ENCODE results near the gene CTBP1. TPM values are rescaled to one million over a fixed set of nuclear protein-coding genes. Genes with fewer than 3 reads are reported as not detected.

CTBP1 gene
- total and polyA plus RNA-seq, 9 of the 15 experiments (the other 6 are each of a cell fraction or from before 2014, with no cell fraction given): 14.5 to 162 (median 68.2) TPM

- TF ChIP-seq ASH1L (IDR thresholded peaks at IDR 0.05; ENCODE audit: borderline replicate concordance, low read depth, partially characterized antibody) (peak; percentile 91), MYBL2 (IDR thresholded peaks at IDR 0.05; ENCODE audit: low read depth) (peak; percentile 92), MYBL2 (CRISPR knock-in tag; IDR thresholded peaks at IDR 0.05; ENCODE audit: borderline replicate concordance) (no peak), PRDM10 (IDR thresholded peaks at IDR 0.05; ENCODE audit: partially characterized antibody) (peak; percentile 13), ZNF280B (CRISPR knock-in tag; IDR thresholded peaks at IDR 0.05) (no peak), RBM39 (optimal IDR thresholded peaks at IDR 0.05; ENCODE audit: low read depth, low read length) (no peak), YY1 (IDR thresholded peaks at IDR 0.05; ENCODE audit: borderline replicate concordance in 1 of 3, control insufficient read depth in 1 of 3, extremely low read depth in 1 of 3, insufficient read depth in 3 of 3, insufficient read length in 1 of 3, insufficient replicate concordance in 2 of 3, low read depth in 1 of 3, low read length in 2 of 3) (peak; percentile 85 to 96 (median 93)), MEF2A (IDR thresholded peaks at IDR 0.05; ENCODE audit: control insufficient read depth, low read depth, low read length) (no peak), TAF1 (IDR thresholded peaks at IDR 0.05; ENCODE audit: control insufficient read depth, extremely low read depth, insufficient read depth, low read length, severe bottlenecking) (peak; percentile 97), CHD2 (IDR thresholded peaks at IDR 0.05; ENCODE audit: low read depth, low read length) (peak; percentile 77), EP400 (IDR thresholded peaks at IDR 0.05) (peak; percentile 91), SMAD2 (IDR thresholded peaks at IDR 0.05; ENCODE audit: low read depth, low read length) (no peak), ZNF586 (CRISPR knock-in tag; conservative IDR thresholded peaks at IDR 0.05) (no peak), PTTG1 (tag; IDR thresholded peaks at IDR 0.05; ENCODE audit: low read depth) (no peak), FOXK2 (conservative IDR thresholded peaks at IDR 0.05 in 1 of 2, IDR thresholded peaks at IDR 0.05 in 1 of 2; ENCODE audit: low read depth in 2 of 2) (peak; percentile 41 to 44; a peak in 3 of 4 replicates), IRF2 (CRISPR knock-in tag; IDR thresholded peaks at IDR 0.05) (no peak), ZNF561 (CRISPR knock-in tag; conservative IDR thresholded peaks at IDR 0.05) (no peak), ZNF217 (CRISPR knock-in tag; IDR thresholded peaks at IDR 0.05) (no peak), TAF15 (IDR thresholded peaks at IDR 0.05; ENCODE audit: low read depth, low read length) (no peak), SOX6 (IDR thresholded peaks at IDR 0.05) (peak; percentile 40)
Observed at GRCh38 chr4:1289207-1290164, 40.6 kb upstream of the CTBP1 start, which contains the start of gene MAEA (continued).

Data from K562 (cell line).